Heart right ventricle (tissue), 16 donors: ENCODE data around the gene CPEB1. TPM values are rescaled to one million over a fixed set of nuclear protein-coding genes. Genes with fewer than 3 reads are reported as not detected.

Source experiments
- ATAC-seq, 8 donors: fragments of 200-7000 bp; cut with Tn5 transposase; one replicate each; pipeline ENCODE4 v1.9.1; 2020; ENCODE audit warnings: mild to moderate bottlenecking in 8 of 8, moderate library complexity in 8 of 8, moderate number of reproducible peaks in 1 of 8
- DNase-seq, 2 donors: peaks; one replicate each; pipeline ENCODE4 v3.0.0-alpha.2; 2020
- H3K27ac ChIP-seq, 10 donors: fragments of 200-600 bp; sonication (generic) in 2 of 10; one replicate each; pipeline versions ENCODE4 v1.5.0 to v1.8.0; 2020 to 2022; ENCODE audit warnings: mild to moderate bottlenecking in 3 of 10
- H3K27me3 ChIP-seq, 7 donors: fragments of 200-600 bp; one replicate each; pipeline ENCODE4 v1.8.0; 2021 to 2022; ENCODE audit warnings: mild to moderate bottlenecking in 2 of 7
- H3K36me3 ChIP-seq, 9 donors: fragments of 200-600 bp; sonication (generic) in 1 of 9; one replicate each; pipeline versions ENCODE4 v1.5.0 to v1.8.0; 2020 to 2022; ENCODE audit warnings: mild to moderate bottlenecking in 2 of 9
- H3K4me1 ChIP-seq, 9 donors: fragments of 200-600 bp; sonication (generic) in 1 of 9; one replicate each; pipeline versions ENCODE4 v1.5.0 to v1.8.0; 2020 to 2022; ENCODE audit warnings: mild to moderate bottlenecking in 4 of 9
- H3K4me3 ChIP-seq, 10 donors: fragments of 200-600 bp; sonication (generic) in 2 of 10; one replicate each; pipeline versions ENCODE4 v1.5.0 to v1.8.0; 2020 to 2022; ENCODE audit warnings: mild to moderate bottlenecking in 7 of 10, moderate library complexity in 2 of 10
- H3K9me3 ChIP-seq, 11 donors: fragments of 200-600 bp in 10 of 11; sonication (generic) in 2 of 11; one replicate each; pipeline versions ENCODE4 v1.5.0 to v1.8.0; 2013 to 2022; ENCODE audit warnings: mild to moderate bottlenecking in 2 of 11, control low read depth in 1 of 11, moderate library complexity in 1 of 11
- WGBS, 2 donors: extraction: QIAGEN DNeasy Blood & Tissue Kit; methylation state at CpG; one replicate each; pipeline ENCODE4 v1.1.7; 2013; ENCODE audit warnings: inconsistent platforms in 1 of 2; 5-methylcytosine and 5-hydroxymethylcytosine counted together
- intact Hi-C, 10 donors: fragments of 100-400 bp; cut with DNase I; formaldehyde crosslinking; loops; one replicate each; pipeline versions ENCODE4 v1.11.1 to v1.14.2; 2022
- polyA plus RNA-seq, 2 donors: library from polyadenylated mRNA; stranded (reverse); fragments of 200-250 nt; gene quantifications; one replicate each; pipeline ENCODE4 v1.2.3, GENCODE V29; 2013
- total RNA-seq, 10 donors: library from RNA; stranded (reverse); fragmentation: NEBNext Ultra II Directional in 3 of 10; extraction: Animal tissue kit (Norgen Biotek cat#: 25700) in 3 of 10; gene quantifications; one replicate each; pipeline versions ENCODE4 v1.2.1 to v1.2.4, GENCODE V29; 2021 to 2023
- TF ChIP-seq, protein P1 (sequence below), 9 donors: fragments of 200-600 bp; sonication (generic) in 2 of 9; IDR thresholded peaks; one replicate each; pipeline versions ENCODE4 v1.5.0 to v1.8.0; 2021 to 2022; ENCODE audit warnings: antibody characterized with exemption in 9 of 9, mild to moderate bottlenecking in 5 of 9, moderate library complexity in 1 of 9
- donor health status: Arrhythmogenic right ventricular cardiomyopathy.
- donor health status: ischemic (EF 13 %, LVEDD 7.1; RV severe dilation, severe dysfunction).
- donor health status: healthy with polysubstance abuse.
- donor health status: DM: no; HTN: yes; CAD: no.
- donor health status: DM: no; HTN: no; CAD: no.
- donor health status: ischemic (EF 25% LVEDD 6.9; RV normal size, moderate dysfunction).
- donor health status: ischemic (EF 25% LVEDD 5.7; RV mildly dilated, moderate dysfunction).
- donor health status: healthy.
- donor health status: DM: yes; HTN: yes; CAD: no.
- donor health status: Ischemic cardiomyopathy.
- donor health status: ischemic (EF 35%, LVEDD 5.7; RV mildly dilated, moderate dysfunction).
- donor health status: nonischemic (EF 11% LVEDD 7.7; RV severe dilation, severe dysfunction).
- donor health status: DM: yes; HTN: yes; CAD: no.
- donor health status: PGD.
- donor health status: ischemic (EF 29% LVEDD 5.4; RV normal size, mild dysfunction).
- donor health status: nonischemic (EF 23%, LVEDD 6.1; RV moderate dilation, normal function).

The CPEB1 gene
- total and polyA plus RNA-seq, 12 donors: 0.20 to 5.2 (median 1.4) TPM

DNA sequence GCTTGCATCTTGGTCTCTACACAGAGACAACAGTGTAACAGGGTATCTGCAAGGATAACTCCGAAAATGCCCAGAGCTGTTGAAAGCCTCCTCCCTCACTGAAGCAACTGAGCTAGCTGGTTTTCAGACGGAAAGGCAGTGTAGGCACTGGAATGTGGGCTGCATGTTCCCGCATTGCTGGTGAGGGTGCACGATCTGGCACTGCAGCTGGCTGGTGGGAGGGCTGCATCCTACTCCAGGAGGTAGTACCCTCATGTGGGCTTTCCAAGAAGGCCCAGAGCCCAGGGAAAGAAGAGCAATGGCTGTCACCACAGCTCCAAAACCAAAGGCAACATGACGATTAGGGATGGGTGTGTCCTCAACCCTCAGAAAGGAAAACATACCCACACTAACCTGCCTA, 78.2 kb downstream of the CPEB1 start:
- no peak overlapping the region for H3K4me3 ChIP-seq
- DNase-seq: no peak
- WGBS, 2 donors: 81 to 86% methylated on average over 5 of the region's 5 CpGs
- no peak for ATAC-seq
- intact Hi-C loops: no loop called here
- H3K27ac ChIP-seq: no peak overlapping the region
- H3K27me3 ChIP-seq: peaks cover 0 to 4% (median 4%) of the 10 kb centered on the region in 7 donors
- H3K9me3 ChIP-seq: no peaks in the 10 kb centered on the region
- TF ChIP-seq, protein P1, sequence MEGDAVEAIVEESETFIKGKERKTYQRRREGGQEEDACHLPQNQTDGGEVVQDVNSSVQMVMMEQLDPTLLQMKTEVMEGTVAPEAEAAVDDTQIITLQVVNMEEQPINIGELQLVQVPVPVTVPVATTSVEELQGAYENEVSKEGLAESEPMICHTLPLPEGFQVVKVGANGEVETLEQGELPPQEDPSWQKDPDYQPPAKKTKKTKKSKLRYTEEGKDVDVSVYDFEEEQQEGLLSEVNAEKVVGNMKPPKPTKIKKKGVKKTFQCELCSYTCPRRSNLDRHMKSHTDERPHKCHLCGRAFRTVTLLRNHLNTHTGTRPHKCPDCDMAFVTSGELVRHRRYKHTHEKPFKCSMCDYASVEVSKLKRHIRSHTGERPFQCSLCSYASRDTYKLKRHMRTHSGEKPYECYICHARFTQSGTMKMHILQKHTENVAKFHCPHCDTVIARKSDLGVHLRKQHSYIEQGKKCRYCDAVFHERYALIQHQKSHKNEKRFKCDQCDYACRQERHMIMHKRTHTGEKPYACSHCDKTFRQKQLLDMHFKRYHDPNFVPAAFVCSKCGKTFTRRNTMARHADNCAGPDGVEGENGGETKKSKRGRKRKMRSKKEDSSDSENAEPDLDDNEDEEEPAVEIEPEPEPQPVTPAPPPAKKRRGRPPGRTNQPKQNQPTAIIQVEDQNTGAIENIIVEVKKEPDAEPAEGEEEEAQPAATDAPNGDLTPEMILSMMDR (IDR thresholded peaks at IDR 0.05): no peak
- peaks cover 0 to 13% (median 7%) of the 10 kb centered on the region in 9 donors for H3K4me1 ChIP-seq
- no peaks in the 10 kb centered on the region for H3K36me3 ChIP-seq

DNA sequence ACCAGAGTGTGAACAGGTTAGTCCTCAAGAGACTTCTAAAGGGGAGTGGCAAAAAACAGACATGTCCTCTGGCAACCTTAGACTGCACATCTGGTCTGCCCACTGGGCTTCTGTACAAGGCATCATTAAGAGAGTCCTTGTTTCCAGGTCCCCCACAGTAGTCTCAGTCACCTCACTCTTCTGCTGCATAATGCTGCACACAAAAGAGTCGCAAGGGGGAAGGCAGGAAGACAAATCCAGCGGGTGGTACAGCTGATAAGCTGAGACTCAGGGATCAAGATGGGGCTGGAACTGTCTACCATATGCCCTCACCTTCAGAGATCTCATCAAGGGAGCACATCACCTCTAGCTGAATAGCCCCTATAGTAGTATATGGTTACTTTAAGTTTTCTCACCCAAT, 79.5 kb downstream of the CPEB1 start:
- no peak overlapping the region for H3K4me3 ChIP-seq
- H3K9me3 ChIP-seq: no peaks in the 10 kb centered on the region
- TF ChIP-seq, protein P1 (IDR thresholded peaks at IDR 0.05): no peak
- no peak overlapping the region for H3K27ac ChIP-seq
- no peaks in the 10 kb centered on the region for H3K27me3 ChIP-seq
- no peak for DNase-seq
- no peaks in the 10 kb centered on the region for H3K36me3 ChIP-seq
- no peak for ATAC-seq
- intact Hi-C loops: no loop called here
- peaks cover 0 to 13% (median 7%) of the 10 kb centered on the region in 9 donors for H3K4me1 ChIP-seq
- 75 to 81% methylated on average over 2 of the region's 2 CpGs for WGBS, 2 donors

GRCh38 chr15:82566690-82567089, 80.5 kb downstream of the CPEB1 start:
- intact Hi-C loops: no loop called here
- Histone ChIP-seq H3K4me3 (no peak overlapping the region), H3K36me3 (no peaks in the 10 kb centered on the region), H3K9me3 (no peaks in the 10 kb centered on the region), H3K4me1 (peaks cover 0 to 9% (median 6%) of the 10 kb centered on the region in 9 donors), H3K27ac (no peak overlapping the region), H3K27me3 (no peaks in the 10 kb centered on the region)
- ATAC-seq (no peak), DNase-seq (no peak)
- TF ChIP-seq, protein P1 (IDR thresholded peaks at IDR 0.05): no peak
- 84 to 88% methylated on average over 1 of the region's 1 CpG for WGBS, 2 donors

- Histone ChIP-seq H3K9me3 (no peaks in the 10 kb centered on the region), H3K27me3 (peaks cover 0 to 5% (median 0%) of the 10 kb centered on the region in 7 donors), H3K4me1 (no peaks in the 10 kb centered on the region), H3K36me3 (no peaks in the 10 kb centered on the region), H3K4me3 (no peak overlapping the region), H3K27ac (no peak overlapping the region)
- 54 to 60% methylated on average over 1 of the region's 1 CpG for WGBS, 2 donors
- TF ChIP-seq, protein P1 (IDR thresholded peaks at IDR 0.05): no peak
- ATAC-seq: no peak
- intact Hi-C loops: no loop called here
- DNase-seq: no peak
These were observed 88.7 kb downstream of the CPEB1 start for GRCh38 chr15:82558502-82558901.
